Transverse colon (tissue), 4 donors: ENCODE results near the gene SWSAP1.

Experiments used
- EP300 ChIP-seq: sonication (generic); formaldehyde crosslinking; IDR thresholded peaks from one replicate; pipeline ENCODE4 v1.6.1; 2017; ENCODE audit warnings: antibody characterized with exemption, low read depth
- POLR2A ChIP-seq: fragments of 450-650 bp; IDR thresholded peaks from one replicate; pipeline ENCODE4 v1.6.1; 2016; ENCODE audit warnings: antibody characterized with exemption, mild to moderate bottlenecking, moderate library complexity
- POLR2AphosphoS5 ChIP-seq, 3 donors: sonication (generic); formaldehyde crosslinking; IDR thresholded peaks; one replicate each; pipeline ENCODE4 v1.6.1; 2016; ENCODE audit warnings: antibody characterized with exemption in 3 of 3
- TF ChIP-seq, protein P1 (sequence below), 5 experiments: fragments of 200-600 bp in 3 of 5; fragments of 450-650 bp in 2 of 5; sonication (generic) in 3 of 5; IDR thresholded peaks; 1 replicate in 2 of 5; 2 replicates in 3 of 5; pipeline ENCODE4 v1.5.1; 2016 to 2017; ENCODE audit warnings: antibody characterized with exemption in 5 of 5, inconsistent platforms in 3 of 5, mild to moderate bottlenecking in 2 of 5, moderate library complexity in 1 of 5

DNA sequence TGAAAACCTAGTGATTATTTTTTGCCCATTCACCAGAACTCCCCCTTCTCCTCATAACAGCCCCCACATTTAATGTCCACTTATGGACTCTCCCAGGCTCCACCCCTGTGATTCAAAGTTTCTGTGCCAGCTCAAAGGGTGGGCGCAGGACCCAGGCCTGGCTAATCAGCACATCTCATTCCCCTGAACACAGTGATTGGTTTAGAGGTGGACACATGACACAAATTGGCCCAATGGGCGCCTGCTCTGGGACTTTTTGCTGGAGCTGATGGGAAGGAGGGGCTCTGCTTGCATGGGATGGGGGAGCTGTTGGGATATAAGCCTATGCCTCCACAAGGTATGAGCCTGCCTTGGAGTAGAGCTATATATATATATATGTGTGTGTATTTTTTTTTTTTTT is 15.9 kb downstream of the SWSAP1 start:
- TF ChIP-seq, protein P1, sequence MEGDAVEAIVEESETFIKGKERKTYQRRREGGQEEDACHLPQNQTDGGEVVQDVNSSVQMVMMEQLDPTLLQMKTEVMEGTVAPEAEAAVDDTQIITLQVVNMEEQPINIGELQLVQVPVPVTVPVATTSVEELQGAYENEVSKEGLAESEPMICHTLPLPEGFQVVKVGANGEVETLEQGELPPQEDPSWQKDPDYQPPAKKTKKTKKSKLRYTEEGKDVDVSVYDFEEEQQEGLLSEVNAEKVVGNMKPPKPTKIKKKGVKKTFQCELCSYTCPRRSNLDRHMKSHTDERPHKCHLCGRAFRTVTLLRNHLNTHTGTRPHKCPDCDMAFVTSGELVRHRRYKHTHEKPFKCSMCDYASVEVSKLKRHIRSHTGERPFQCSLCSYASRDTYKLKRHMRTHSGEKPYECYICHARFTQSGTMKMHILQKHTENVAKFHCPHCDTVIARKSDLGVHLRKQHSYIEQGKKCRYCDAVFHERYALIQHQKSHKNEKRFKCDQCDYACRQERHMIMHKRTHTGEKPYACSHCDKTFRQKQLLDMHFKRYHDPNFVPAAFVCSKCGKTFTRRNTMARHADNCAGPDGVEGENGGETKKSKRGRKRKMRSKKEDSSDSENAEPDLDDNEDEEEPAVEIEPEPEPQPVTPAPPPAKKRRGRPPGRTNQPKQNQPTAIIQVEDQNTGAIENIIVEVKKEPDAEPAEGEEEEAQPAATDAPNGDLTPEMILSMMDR (IDR thresholded peaks at IDR 0.05), result no peak
- TF ChIP-seq POLR2A (no peak), POLR2AphosphoS5 (IDR thresholded peaks at IDR 0.05) (no peak), EP300 (no peak)
